ENCODE results near the gene HMGCLL1.
A peak's percentile ranks its signal among the peaks of the same experiment; 100 is the strongest.

The HMGCLL1 gene

DNA sequence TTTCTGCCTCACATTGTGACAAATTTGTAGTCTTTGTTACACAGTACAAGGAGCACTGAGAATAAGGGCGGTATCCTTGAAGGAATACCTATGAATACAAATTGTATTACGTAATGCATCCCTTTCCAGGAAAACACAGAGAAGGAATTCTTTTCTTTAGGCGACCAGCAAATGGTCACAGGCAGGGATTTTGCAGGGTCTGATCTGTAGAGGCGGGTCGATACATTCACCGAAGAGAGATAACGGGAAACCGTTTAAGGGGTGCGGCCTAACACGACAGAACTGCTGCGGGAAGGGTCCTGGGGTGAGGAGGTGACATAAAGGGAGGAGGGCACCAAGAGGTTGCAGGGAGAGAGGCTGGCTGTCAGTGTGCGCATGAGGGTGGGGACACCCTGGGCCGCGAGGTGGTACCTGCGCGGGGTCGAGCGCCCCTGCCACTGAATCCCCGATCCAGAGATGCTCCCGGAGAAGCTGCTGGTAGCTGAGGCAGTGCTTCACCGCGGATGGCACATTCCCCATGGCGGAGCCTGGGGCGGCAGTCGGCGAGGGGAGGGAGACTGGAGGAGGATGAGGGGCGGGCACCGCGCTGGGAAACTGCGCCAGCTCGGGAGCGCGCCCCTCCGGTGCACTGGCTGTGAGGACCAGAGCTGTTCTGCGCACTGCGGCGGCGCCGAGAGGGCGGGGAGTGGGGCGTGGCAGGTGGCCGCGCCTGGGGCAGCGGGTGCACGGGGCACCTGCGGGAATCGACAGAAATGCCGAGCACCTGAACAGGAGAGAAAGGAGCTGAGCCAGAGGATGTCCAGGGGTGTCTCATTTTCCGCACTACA, at the start of gene HMGCLL1:
HMGCLL1 (minus strand) TSS at position 656 of the 827 bp plus-strand sequence; CDS start at position 519, 137 bp downstream.
- DNase-seq, result peak; percentile 49 to 90 (median 87)

DNA sequence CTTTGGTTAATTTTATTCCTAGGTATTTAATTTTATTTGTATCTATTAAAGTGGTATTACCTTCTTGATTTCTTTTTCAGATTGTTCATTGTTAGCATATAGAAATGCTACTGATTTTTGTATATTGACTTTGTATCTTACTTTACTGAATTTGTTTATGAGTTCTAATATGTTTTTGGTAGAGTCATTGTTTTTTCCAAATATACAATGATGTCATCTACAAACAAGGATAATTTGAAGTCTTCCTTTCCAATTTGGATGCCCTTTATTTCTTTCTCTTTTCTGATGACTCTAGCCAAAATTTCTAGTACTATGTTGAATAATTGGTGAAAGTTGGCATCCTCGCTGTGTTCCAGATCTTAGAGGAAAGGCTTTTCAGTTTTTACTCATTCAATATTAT, 43.0 kb upstream of the HMGCLL1 start:
- DNase-seq, result no peak

DNA sequence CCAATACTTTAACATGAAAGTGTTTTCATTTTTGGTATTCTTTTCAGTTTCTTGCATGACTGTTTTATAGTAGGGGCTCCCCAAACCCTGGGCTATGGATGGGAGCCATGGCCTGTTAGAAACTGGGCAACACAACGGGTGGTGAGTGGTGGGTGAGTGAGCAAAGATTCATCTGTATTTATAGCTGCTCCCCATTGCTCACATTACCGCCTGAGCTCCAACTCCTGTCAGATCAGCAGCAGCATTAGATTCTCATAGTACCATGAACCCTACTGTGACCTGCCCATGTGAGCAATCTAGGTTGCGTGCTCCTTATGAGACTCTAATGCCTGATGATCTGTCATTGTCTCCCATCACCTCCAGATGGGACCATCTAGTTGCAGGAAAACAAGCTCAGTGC, 42.3 kb upstream of the HMGCLL1 start:
- DNase-seq, result no peak

DNA sequence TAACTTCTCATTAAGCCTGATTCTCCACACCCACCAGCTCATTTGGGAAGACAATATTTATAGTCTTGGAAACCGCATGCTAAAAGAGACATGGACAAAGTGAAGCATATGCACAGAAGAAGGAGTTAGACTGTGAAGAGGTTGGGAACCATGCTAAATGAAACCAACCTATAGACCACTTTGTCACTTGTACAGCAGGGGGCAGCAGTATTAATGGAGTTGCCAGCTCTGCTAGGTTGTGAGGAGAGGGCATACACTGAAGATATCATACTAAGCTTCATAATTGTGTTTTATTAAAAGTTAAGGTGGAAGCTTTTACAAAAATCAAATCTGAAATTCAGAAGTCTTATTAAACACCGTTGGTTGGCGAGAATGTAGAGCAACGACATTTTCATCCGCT, 38.3 kb upstream of the HMGCLL1 start:
- peak; percentile 6 to 51 (median 40) for DNase-seq

DNA sequence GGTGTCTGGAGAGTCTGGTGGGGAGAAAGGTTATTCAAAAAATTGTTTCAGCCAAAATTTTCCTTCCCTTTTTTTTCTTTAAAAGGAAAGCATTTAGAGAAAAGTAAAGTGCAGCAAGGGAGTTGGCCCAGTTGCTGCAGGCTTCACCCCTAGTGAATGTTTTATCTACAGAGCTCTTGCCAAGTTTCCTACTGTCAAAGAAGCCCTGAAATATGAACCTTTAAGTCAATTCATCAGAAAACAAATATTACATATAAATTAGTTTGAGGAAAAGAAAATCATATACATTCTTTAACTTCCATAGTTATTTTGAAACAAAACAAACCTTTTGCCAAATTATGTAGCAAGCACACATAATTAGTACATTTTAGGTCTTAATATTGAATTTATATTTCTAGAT, 25.0 kb upstream of the HMGCLL1 start:
- DNase-seq, result no peak

DNA sequence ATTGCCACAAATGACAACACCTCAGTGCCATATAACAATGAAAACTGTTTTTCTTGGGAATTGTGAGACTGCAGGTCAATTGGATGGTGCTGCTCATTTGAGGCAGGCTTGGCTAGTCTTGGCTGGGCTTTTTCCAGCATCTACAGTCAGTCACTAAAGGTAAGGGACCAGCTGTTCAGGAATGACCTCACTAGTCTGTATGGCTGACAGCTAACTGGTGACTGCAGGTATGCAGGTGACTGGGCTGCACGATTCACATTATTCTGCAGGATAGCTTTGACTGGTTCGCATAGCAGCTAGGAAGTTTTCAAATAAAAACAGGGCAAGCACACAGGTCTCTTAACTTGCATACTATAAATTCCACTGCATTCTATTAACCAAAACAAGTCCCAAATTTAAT, 22.1 kb upstream of the HMGCLL1 start:
- DNase-seq, result no peak

DNA sequence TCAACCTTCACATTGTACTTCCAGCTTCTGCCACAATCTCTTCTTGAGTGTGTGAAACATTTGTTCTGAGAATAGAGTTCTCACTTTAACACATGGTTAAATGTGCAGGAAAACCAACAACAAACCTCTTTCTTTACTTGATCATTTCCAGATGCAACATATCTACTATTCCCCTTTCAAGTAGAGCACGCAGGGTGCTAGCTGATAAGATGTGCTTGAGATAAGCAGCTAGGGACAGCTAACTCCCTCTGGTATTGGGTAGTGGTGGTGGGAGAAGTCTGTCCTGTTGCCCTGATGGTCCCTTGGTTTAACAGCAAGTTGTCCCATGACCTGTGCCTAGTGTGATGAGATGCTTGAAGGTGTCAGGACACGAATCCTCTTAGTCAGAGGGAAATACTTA, 15.4 kb upstream of the HMGCLL1 start:
- no peak for DNase-seq

DNA sequence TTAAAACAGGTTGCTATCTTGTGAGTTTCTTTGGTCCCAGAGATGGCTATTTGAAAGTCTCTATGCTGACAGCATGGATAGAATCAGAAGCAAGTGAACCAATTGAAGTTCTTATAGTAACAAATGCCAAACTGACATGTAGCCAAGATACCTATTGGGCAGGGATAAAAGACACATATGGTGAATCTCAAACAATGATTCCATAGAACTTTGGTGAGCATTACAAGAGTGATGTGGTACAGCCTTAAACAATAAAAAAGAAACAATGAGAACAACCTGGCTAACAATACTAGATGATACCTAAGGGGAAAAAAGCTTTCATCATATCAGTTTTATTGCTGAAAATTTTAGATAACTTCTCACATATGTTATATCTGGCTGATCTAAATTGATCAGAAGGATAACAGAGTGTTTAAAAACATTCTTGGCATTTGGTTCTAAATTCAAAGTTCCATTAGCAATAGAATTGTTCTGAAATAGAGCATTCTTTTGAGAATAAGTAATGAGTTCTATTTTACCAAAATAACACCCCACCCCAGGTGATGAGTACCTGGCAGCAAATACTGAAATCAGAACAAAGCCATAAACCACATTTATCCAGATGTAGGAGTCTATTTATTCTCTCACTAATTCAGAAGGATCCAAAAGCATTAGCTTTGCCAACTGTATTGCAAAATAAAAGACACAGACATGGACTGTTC, 5.8 kb upstream of the HMGCLL1 start:
- no peak for DNase-seq

DNA sequence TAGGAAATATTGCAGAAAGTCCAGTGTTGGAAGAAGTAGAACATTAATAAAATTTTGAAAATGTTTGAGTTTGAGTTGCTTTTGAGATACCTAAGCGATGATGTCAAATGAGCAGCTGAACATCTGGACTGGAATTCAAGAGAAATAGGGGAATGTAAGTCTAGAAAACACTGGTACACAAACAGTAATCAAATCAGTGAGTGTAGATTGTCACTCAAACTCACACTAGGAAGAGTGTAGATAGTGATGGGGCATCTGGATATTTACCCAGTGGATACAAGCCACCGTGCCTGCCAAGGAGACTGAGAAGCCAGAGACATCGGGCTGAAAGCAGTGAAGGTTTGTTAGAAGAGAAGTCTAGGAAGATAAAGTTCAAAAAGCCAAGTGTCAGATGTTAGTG, 2.2 kb downstream of the HMGCLL1 start:
- DNase-seq, result no peak

DNA sequence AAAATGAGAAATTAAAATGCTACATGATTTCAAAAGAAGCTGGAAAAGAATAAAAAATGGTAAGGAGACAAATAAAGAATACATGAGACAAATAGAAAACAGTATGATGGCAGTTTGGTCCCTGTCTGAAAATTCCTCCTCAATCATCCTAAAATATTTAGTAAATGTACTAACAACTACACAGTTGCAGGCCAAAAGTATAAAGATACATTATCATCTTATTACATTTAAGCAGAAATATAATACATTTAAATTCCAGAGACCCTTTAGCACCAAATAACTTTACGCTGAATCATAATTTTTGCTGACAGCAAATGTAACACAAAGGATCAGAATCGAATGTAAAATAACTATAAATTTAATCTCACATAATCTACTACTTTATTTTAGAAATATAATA, 4.4 kb downstream of the HMGCLL1 start:
- no peak for DNase-seq

DNA sequence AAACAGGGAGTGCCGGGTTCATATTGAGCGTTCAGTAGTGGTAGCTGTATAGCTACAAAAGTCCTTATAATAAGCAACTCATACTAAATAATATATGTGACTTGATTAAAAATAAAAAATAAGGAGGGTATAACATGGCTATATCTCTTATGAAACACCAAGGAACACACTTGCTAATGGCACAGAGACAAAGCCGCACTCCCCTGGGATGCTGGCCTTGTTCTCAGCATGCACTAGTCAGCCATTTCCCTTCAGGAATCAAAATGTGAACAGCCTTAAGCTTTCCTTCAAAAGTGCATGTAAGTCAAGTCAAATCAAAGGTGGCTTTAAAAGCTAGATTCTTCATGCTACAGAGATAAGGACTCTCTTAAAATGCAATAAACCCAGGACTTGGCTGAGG, 9.4 kb downstream of the HMGCLL1 start:
- no peak for DNase-seq

DNA sequence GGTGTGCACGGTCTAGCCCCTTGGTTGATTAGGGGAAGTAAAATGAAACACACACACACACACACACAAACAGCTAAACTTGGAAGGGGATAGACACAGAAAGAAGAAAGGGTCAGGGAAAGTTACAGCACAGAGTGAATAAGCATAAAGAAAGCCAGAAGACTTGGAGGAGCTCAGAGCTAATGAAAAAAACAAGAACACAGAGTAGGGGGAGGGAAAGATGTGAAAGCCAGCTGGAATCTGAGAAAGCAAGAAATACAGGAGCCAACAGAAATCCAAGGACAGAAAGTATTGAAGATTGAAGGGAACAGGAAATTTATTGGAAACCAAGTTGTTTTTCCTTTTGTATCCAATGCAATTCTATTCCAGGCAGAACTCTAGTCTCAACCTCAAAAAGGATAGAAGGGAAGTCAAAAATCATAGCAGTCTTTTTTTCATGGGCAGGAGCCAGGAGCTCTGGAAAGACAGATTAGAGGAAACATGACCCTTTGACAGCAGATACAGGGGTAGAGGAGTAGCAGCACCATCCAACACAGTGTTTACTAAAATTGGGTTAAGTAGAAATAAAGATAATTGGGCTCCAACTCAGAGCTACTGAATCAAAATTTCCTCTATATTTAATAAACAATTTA, 10.1 kb downstream of the HMGCLL1 start:
- no peak for DNase-seq

DNA sequence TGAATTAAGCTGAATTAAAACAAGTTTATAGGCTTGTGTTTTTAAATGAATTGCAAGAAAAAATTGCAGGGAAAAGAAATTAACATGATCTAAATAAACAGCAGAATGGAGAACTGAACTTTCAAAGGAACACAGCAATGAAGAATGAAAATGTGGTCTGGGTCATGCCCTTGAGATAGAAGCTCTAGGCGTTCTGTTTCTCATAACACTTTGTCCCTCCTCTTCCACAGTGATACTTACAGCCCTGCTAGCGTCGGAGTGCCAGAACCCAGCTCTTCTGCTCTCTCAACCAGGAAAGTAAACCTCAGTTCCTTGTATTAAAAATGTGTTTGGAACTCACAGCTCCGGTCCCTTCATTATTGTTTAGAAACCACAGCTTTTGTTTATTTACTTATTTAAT, 11.4 kb downstream of the HMGCLL1 start:
- DNase-seq, result no peak

DNA sequence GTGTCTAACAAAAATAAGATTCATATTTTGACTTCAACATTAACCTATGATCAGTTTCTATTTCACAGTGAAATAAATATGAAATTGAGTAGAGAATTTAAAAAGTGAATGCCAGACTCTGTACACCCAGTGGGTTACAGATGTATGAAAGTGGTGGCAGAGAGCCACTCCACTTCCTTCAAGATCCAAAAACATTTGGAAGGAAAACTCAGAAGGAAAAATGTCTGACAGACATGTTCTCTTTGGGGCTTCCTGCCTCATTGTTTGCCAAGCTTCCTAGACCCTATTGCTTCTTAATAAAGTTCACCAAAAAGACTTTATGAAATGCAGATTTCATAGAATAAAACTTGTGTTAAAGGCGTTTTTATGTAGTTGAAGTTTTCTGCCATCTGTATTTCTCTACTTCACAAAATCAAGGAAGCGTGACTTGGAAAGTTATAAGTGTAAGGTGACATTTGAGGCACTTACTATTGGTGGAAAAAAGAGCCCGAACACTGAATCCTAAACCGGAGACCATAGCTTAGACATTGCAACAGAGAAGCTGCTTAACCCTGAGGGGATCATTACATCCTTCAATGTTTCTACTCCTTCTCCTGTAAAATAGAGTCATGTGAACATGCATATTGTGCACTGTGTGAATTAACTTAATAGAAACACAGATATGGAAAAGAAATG, 12.8 kb downstream of the HMGCLL1 start:
- no peak for DNase-seq

DNA sequence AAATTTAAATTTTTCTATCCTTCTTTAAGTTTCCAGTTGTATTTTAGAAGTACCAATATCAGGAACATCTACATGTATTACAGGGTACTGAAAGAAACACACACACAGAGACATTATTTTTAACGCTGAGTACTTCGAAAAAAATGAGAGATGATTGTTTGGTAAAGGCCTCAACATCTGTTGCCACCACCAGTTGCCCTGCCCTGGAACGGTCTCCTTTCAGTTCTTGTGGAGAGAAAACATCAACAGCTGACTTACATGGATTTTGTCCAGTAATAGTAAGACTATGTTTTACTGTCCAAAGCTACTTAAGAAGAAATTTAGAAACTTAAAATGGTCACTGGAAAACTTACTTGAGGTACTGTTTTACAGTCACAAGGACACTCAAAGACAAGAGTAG, 16.7 kb downstream of the HMGCLL1 start:
- DNase-seq, result no peak

DNA sequence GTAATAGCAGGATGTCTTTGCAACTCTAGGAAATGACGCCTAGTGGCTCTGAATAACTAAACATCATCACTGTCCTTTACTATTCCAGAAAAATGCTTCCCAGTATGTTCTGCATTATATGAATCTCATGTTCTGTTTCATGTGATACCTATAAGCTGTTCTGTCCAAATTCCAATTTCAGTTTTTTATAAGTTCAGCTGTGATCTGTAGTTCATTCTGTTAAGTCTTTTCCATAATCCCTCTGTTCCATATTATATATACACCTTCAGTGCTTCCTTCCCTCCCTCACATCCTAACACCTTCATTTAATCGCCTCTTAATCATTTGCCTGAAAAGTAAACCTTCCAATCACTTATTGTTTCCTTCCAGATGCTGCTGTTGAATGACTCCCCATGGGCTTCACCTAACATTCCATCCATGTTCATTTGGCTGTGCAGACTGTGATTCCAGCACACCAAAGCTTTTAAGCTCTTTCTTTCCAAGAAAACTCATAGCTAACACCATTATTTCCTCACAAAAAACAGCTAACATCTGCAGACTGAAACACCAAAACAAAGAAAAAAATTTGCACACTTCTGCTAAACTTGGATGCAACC, 18.6 kb downstream of the HMGCLL1 start:
- no peak for DNase-seq

DNA sequence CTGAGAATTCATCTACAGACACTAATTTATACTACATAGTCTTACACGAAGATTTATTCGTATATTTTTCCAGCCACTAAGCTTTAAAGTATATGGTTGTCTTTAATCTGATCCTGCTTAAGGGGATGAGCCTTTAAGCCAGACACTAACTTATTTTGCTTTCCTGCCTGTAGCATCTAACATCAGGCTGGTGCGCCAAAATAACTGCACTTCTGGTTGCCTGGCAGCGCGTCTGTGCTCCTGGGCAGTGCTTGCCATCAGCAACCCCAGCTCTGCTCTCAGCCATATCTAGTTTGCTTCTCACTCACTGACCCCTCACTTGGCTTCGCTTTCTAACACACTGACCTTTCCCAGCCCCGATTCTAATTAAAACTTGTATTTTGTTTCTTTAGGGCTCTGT, 21.8 kb downstream of the HMGCLL1 start:
- DNase-seq, result no peak

DNA sequence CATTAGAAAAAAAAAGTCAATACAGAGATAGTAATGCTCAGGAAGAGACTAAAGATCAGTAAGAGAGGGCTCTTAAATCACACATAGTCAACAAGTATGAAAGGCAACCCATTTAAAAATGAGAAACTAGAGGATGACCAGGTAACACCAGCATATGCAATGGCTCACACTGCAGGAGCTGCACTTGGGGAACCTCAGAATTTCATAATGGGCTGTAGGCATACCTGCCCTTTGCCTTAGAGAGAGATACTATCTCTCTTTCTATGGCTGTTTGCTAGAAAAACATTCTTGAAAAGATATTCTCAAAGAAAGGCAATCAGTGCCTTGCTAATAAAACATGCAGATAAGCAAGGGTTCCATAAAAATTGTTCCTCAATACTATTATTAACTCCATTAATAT, 33.2 kb downstream of the HMGCLL1 start:
- DNase-seq, result no peak

DNA sequence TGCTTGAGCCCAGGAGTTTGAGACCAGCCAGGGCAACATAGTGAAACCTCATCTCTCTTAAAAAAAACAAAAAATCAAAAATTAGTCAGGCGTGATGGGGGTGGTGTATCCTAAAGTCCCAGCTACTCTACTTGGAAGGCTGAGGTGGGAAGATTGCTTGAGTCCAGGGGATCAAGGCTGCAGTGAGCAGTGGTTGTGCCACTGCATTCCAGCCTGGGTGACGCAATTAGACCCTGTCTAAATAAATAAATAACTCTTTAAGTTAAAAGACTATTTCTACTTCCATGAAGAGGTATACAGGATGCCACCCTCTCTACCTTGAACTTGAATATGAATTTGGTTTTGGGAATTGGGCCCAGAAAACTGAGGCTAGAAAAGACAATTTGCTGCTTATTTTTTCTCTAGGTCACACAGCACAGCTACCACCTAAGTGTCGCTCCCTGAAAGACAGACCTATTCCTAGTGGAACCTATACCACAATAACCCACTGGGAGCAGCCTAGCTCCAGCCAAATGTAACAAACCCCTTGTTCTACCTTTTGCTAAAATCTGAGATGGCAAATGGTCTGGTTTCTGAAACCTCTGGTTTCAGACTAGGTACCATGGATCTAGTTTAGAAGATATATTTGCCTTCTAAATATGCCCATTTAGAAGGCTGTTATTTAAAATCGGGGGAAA, 35.2 kb downstream of the HMGCLL1 start:
- DNase-seq, result no peak

DNA sequence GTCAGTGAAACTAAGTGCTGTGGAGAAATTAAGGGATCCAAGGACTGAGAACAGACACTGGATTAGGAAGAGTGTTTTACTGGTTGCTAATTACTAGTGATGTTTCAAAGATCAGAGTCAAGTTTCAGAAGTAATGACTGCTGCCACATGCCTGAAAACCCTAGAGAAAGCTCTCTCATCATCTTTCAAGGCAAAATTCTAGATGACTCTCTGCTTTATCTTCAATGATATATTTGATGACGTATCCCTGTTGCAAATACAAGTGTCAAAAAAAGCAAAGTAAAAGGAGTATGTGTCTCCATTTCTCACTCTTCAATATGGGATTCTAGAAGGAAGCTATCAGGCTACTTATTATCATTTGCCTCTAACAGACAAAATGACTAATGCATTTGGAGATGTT, 38.0 kb downstream of the HMGCLL1 start:
- DNase-seq, result no peak

DNA sequence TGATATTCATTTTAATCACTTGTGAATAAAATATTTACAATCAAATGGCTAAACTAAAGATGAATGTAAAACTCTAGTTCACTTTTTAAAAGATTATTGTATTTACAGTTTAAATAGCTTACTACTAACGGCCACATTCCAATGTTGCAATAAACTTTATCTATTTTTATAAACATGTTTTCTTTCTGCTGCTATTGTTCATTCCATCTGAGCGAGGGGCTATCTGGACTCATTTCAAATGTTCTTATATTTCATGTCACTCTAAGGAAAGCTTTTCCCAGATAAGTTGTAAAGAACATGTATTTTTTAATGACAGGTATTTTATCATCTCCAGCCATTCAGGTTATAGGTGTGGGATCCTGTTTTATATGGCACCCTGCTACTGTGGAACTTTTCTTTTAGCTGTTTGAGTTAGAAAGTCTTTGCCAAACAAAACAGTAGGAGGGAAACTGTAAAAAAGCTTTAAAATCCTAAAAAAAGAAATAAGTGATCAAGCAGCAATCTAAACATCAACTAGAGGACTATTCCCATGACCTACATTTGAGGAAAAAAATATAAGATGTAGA, 42.5 kb downstream of the HMGCLL1 start:
- no peak for DNase-seq

DNA sequence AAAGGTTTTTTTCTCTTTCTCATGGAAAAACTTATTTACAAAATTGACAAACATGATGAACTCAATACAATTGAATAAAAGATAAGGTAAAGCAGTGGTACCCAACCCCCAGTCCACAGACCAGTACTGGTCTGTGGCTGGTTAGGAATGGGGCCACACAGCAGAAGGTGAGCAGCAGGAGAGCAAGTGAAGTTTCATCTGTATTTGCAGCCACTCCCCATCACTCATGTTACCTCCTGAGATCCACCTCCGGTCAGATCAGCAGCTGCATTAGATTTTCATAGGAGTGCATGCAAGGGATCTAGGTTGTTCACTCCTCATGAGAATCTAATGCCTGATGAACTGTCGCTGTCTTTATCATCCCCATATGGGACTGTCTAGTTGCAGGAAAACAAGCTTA, 47.5 kb downstream of the HMGCLL1 start:
- no peak for DNase-seq

Data from NCI-H1417 (cell line).